Renal cortical epithelial cell (primary cell): ENCODE measurements around the gene NCR2. TPM values are rescaled to one million over a fixed set of nuclear protein-coding genes. Genes with fewer than 3 reads are reported as not detected.
"Not testable (repeated sequence)": the region's sequence is repeated elsewhere in the genome, so short reads cannot be mapped to it uniquely, and the experiment has no call there.

Source experiments
- DNase-seq: peaks from one replicate; pipeline ENCODE4 v3.0.0-alpha.2; 2011; ENCODE audit warnings: low read depth
- total RNA-seq: library from RNA; depleted of rRNA; stranded (reverse); fragments of >200 nt; gene quantifications from 2 replicates; pipeline ENCODE4 v1.2.3, GENCODE V29; 2014

The NCR2 gene
- total RNA-seq = not detected in 2 replicates

GRCh38 chr6:41335296-41335695, at the start of gene NCR2:
Gene NCR2, plus strand, starts transcription at chr6:41335608. Its CDS starts 269 bp downstream, at chr6:41335877.
- DNase-seq = no peak

GRCh38 chr6:41286544-41287346, 48.7 kb upstream of the NCR2 start, which contains the start of gene TREM1:
Gene TREM1, minus strand, starts transcription at chr6:41286682. Its CDS starts 27 bp downstream, at chr6:41286655.
- peak; percentile 70 for DNase-seq

- no peak for DNase-seq
These were observed 47.2 kb upstream of the NCR2 start for GRCh38 chr6:41288030-41288753.

GRCh38 chr6:41288754-41289129, 46.7 kb upstream of the NCR2 start:
- no peak for DNase-seq

GRCh38 chr6:41289815-41290214, 45.6 kb upstream of the NCR2 start:
- no peak for DNase-seq

- no peak for DNase-seq
These were observed 43.7 kb upstream of the NCR2 start for GRCh38 chr6:41291717-41292116.

GRCh38 chr6:41294214-41294872, 41.1 kb upstream of the NCR2 start:
- DNase-seq = no peak

GRCh38 chr6:41297248-41297647, 38.2 kb upstream of the NCR2 start:
- not testable (repeated sequence) for DNase-seq

- DNase-seq = no peak
These were observed 36.5 kb upstream of the NCR2 start for GRCh38 chr6:41298785-41299502.

- DNase-seq = no peak
These were observed 32.8 kb upstream of the NCR2 start for GRCh38 chr6:41302638-41303037.

GRCh38 chr6:41306187-41306854, 29.1 kb upstream of the NCR2 start:
- DNase-seq = peak; percentile 56

GRCh38 chr6:41315203-41315602, 20.2 kb upstream of the NCR2 start:
- DNase-seq = no peak

GRCh38 chr6:41315943-41316620, 19.3 kb upstream of the NCR2 start:
- DNase-seq = no peak

GRCh38 chr6:41318261-41318653, 17.2 kb upstream of the NCR2 start:
- no peak for DNase-seq

- DNase-seq = peak; percentile 36
These were observed 16.5 kb upstream of the NCR2 start for GRCh38 chr6:41318654-41319565.

GRCh38 chr6:41321183-41321582, 14.2 kb upstream of the NCR2 start:
- no peak for DNase-seq

GRCh38 chr6:41325446-41326066, 9.9 kb upstream of the NCR2 start:
- no peak for DNase-seq

- DNase-seq = no peak
These were observed 9.3 kb upstream of the NCR2 start for GRCh38 chr6:41326092-41326491.

- no peak for DNase-seq
These were observed 8.2 kb upstream of the NCR2 start for GRCh38 chr6:41327177-41327576.
